ENCODE results near the gene ADPGK. TPM values are rescaled to one million over a fixed set of nuclear protein-coding genes. Genes with fewer than 3 reads are reported as not detected.

Gene ADPGK
- total RNA-seq, 1 experiment from 2014 or later = 54.8 TPM

DNA sequence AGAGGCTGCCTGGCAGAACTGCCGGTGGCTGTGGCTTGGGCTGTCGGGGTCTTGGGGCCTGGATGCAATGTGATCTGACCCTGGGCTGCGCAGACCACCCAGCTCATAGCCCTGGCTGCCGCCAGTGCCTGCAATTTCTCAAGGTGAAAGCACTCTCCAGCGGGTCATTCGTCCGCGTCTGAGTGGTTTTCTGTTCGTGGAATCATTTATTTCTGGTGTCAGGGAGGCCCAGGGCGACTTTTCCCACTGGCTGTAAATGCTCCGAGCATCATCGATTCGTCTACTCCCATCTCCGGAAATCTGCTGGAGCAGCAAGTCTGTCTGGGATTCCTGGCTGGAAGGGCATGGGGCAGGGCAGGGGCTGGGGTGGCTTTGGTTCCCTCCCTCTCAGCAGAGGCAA is 40.6 kb upstream of the ADPGK start:
- H2BK20ac ChIP-seq (ENCODE audit: low read depth, low read length, poor library complexity, severe bottlenecking) = no peak overlapping the region
- H3K27ac ChIP-seq (ENCODE audit: insufficient read length, low read depth, low read length) = no peak overlapping the region
- H3K23ac ChIP-seq (ENCODE audit: insufficient read length, low read depth, low read length) = no peak overlapping the region
- H2BK5ac ChIP-seq (ENCODE audit: insufficient read length, low read length) = no peak overlapping the region
- H3K4me3 Mint-ChIP-seq = no peak overlapping the region
- H3K18ac ChIP-seq (ENCODE audit: insufficient read length, low read depth, low read length) = no peak overlapping the region
- DNase-seq = no peak
- peaks cover 24 to 29% of the 10 kb centered on the region in 2 experiments for H3K4me1 Mint-ChIP-seq
- no peak overlapping the region; the same call in 1 of the 2 replicates for H3K14ac ChIP-seq (ENCODE audit: insufficient read depth, low read length)
- no peak overlapping the region for H3K56ac ChIP-seq (ENCODE audit: insufficient read length, low read depth, low read length)
- no peaks in the 10 kb centered on the region for H4K20me1 ChIP-seq (ENCODE audit: control insufficient read depth, insufficient read depth, insufficient read length)
- no peak overlapping the region for H2AK5ac ChIP-seq (ENCODE audit: insufficient read length, low read length)
- H3K4ac ChIP-seq (ENCODE audit: low read depth, low read length) = no peak overlapping the region
- H4K8ac ChIP-seq (replicated peaks; ENCODE audit: insufficient read length, low read depth, low read length) = no peak overlapping the region
- H3K9ac ChIP-seq (ENCODE audit: extremely low read depth, insufficient read length, low read length) = no peak overlapping the region
- peaks cover 5% of the 10 kb centered on the region; the same call in 1 of the 2 replicates for H3K4me1 ChIP-seq (ENCODE audit: insufficient read depth, low read length)
- no peaks in the 10 kb centered on the region for H3K27me3 ChIP-seq (ENCODE audit: insufficient read depth, low read length)
- no peaks in the 10 kb centered on the region for H3K79me2 ChIP-seq (ENCODE audit: insufficient read depth, low read length)
- no peak overlapping the region for H2AFZ ChIP-seq (ENCODE audit: low read length)
- H2BK15ac ChIP-seq (ENCODE audit: low read depth, low read length) = no peak overlapping the region
- peaks cover 0 to 14% (median 0%) of the 10 kb centered on the region in 3 experiments; a peak in 3 of 7 replicates for H3K36me3 Mint-ChIP-seq (ENCODE audit: insufficient read depth in 1 of 3, low read depth in 3 of 3)
- peaks cover 4 to 5% of the 10 kb centered on the region in 2 experiments; a peak in 4 of 5 replicates for H3K9me3 Mint-ChIP-seq
- no peak overlapping the region for H2BK12ac ChIP-seq (ENCODE audit: insufficient read length, low read depth, low read length)
- H2BK120ac ChIP-seq (ENCODE audit: low read depth, low read length, poor library complexity, severe bottlenecking) = no peak overlapping the region
- no CpG with 5 or more reads among the region's 14 CpGs for WGBS (ENCODE audit: extremely low coverage, insufficient read length, low lambda C conversion rate)
- TF ChIP-seq, protein P1, sequence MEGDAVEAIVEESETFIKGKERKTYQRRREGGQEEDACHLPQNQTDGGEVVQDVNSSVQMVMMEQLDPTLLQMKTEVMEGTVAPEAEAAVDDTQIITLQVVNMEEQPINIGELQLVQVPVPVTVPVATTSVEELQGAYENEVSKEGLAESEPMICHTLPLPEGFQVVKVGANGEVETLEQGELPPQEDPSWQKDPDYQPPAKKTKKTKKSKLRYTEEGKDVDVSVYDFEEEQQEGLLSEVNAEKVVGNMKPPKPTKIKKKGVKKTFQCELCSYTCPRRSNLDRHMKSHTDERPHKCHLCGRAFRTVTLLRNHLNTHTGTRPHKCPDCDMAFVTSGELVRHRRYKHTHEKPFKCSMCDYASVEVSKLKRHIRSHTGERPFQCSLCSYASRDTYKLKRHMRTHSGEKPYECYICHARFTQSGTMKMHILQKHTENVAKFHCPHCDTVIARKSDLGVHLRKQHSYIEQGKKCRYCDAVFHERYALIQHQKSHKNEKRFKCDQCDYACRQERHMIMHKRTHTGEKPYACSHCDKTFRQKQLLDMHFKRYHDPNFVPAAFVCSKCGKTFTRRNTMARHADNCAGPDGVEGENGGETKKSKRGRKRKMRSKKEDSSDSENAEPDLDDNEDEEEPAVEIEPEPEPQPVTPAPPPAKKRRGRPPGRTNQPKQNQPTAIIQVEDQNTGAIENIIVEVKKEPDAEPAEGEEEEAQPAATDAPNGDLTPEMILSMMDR (conservative IDR thresholded peaks at IDR 0.05) = no peak
- H4K91ac ChIP-seq (ENCODE audit: insufficient read length, low read depth, low read length) = no peak overlapping the region
- H3K79me1 ChIP-seq (ENCODE audit: insufficient read depth, low read depth, low read length, poor library complexity, severe bottlenecking) = no peaks in the 10 kb centered on the region
- H3T11ph ChIP-seq (ENCODE audit: low read length) = no peak overlapping the region
- H3K9me3 ChIP-seq (ENCODE audit: control insufficient read depth, low read depth, low read length) = no peaks in the 10 kb centered on the region
- H4K5ac ChIP-seq (ENCODE audit: insufficient read length, low read depth, low read length) = no peak overlapping the region
- no peak overlapping the region for H3K4me2 ChIP-seq (ENCODE audit: insufficient read depth, insufficient read length, low read length)
- no peaks in the 10 kb centered on the region for H3K23me2 ChIP-seq (ENCODE audit: insufficient read length, low read depth, low read length, poor library complexity, severe bottlenecking)
- peaks cover 4% of the 10 kb centered on the region; the same call in 1 of the 2 replicates for H3K27me3 Mint-ChIP-seq (ENCODE audit: low read depth)
- H3K27ac Mint-ChIP-seq = no peak overlapping the region
